Activated T-helper 2 cell treated with anti-CD3 and anti-CD28 coated beads, Interferon-gamma antibody, Interleukin-2, Interleukin-4, amounts not matched to agents 10 μg/mL and 5 μg/mL and 100 μg/mL, durations not matched to agents 14 hours and 24 hours and 36 hours (primary cell): ENCODE results near the gene L3MBTL4. TPM values are rescaled to one million over a fixed set of nuclear protein-coding genes. Genes with fewer than 3 reads are reported as not detected.

Source experiments
- DNase-seq: peaks from one replicate; pipeline ENCODE4 v3.0.0; 2021; ENCODE audit warnings: low spot score
- H3K27ac Mint-ChIP-seq: one replicate; pipeline ENCODE4 v1.8.0; 2021; ENCODE audit warnings: mixed read lengths
- H3K27me3 Mint-ChIP-seq: one replicate; pipeline ENCODE4 v1.8.0; 2021; ENCODE audit warnings: low read depth, mixed read lengths
- H3K36me3 Mint-ChIP-seq: one replicate; pipeline ENCODE4 v1.8.0; 2021; ENCODE audit warnings: low read depth, mixed read lengths
- H3K4me1 Mint-ChIP-seq: one replicate; pipeline ENCODE4 v1.8.0; 2021; ENCODE audit warnings: low read depth, mixed read lengths
- H3K4me3 Mint-ChIP-seq: one replicate; pipeline ENCODE4 v1.8.0; 2021; ENCODE audit warnings: low read depth, mild to moderate bottlenecking, moderate library complexity, mixed read lengths
- H3K9me3 Mint-ChIP-seq: one replicate; pipeline ENCODE4 v1.8.0; 2021; ENCODE audit warnings: mixed read lengths
- intact Hi-C: fragments of 100-400 bp; cut with micrococcal nuclease; formaldehyde crosslinking; loops from one replicate; pipeline ENCODE4 v1.15.1; 2023
- total RNA-seq: library from RNA; stranded (reverse); gene quantifications from 2 replicates; pipeline ENCODE4 v1.2.3, GENCODE V29; 2022

Gene L3MBTL4
- total RNA-seq, 1 donor from 2014 or later, result 0.05 TPM

GRCh38 chr18:5967666-5968065, 447.0 kb downstream of the L3MBTL4 start:
- no peak for DNase-seq
- H3K9me3 Mint-ChIP-seq, result no peaks in the 10 kb centered on the region
- intact Hi-C loops, result no loop called here
- no peaks in the 10 kb centered on the region for H3K27me3 Mint-ChIP-seq
- no peak overlapping the region for H3K27ac Mint-ChIP-seq
- H3K4me1 Mint-ChIP-seq, result peaks cover 15% of the 10 kb centered on the region
- H3K36me3 Mint-ChIP-seq, result no peaks in the 10 kb centered on the region
- no peak overlapping the region for H3K4me3 Mint-ChIP-seq

- Mint-ChIP-seq H3K4me3 (no peak overlapping the region), H3K4me1 (peaks cover 15% of the 10 kb centered on the region), H3K27me3 (no peaks in the 10 kb centered on the region), H3K9me3 (no peaks in the 10 kb centered on the region), H3K27ac (no peak overlapping the region), H3K36me3 (no peaks in the 10 kb centered on the region)
- DNase-seq, result no peak
- intact Hi-C loops, result no loop called here
These were observed 447.7 kb downstream of the L3MBTL4 start for GRCh38 chr18:5967007-5967406.

- Mint-ChIP-seq H3K27ac (no peak overlapping the region), H3K4me3 (no peak overlapping the region), H3K36me3 (no peaks in the 10 kb centered on the region), H3K27me3 (no peaks in the 10 kb centered on the region), H3K9me3 (no peaks in the 10 kb centered on the region), H3K4me1 (peaks cover 15% of the 10 kb centered on the region)
- DNase-seq, result no peak
- intact Hi-C loops, result no loop called here
These were observed 448.2 kb downstream of the L3MBTL4 start for GRCh38 chr18:5966514-5966913.

GRCh38 chr18:5964996-5965395, 449.7 kb downstream of the L3MBTL4 start:
- Mint-ChIP-seq H3K4me1 (peaks cover 11% of the 10 kb centered on the region), H3K36me3 (no peaks in the 10 kb centered on the region), H3K4me3 (no peak overlapping the region), H3K9me3 (no peaks in the 10 kb centered on the region), H3K27me3 (no peaks in the 10 kb centered on the region), H3K27ac (no peak overlapping the region)
- DNase-seq, result no peak
- intact Hi-C loops, result no loop called here

GRCh38 chr18:5964596-5964995, 450.1 kb downstream of the L3MBTL4 start:
- Mint-ChIP-seq H3K4me3 (no peak overlapping the region), H3K9me3 (no peaks in the 10 kb centered on the region), H3K27me3 (no peaks in the 10 kb centered on the region), H3K36me3 (no peaks in the 10 kb centered on the region), H3K27ac (no peak overlapping the region), H3K4me1 (peaks cover 9% of the 10 kb centered on the region)
- intact Hi-C loops, result no loop called here
- DNase-seq, result no peak

- no peaks in the 10 kb centered on the region for H3K9me3 Mint-ChIP-seq
- peaks cover 9% of the 10 kb centered on the region for H3K4me1 Mint-ChIP-seq
- no peaks in the 10 kb centered on the region for H3K36me3 Mint-ChIP-seq
- H3K4me3 Mint-ChIP-seq, result no peak overlapping the region
- H3K27ac Mint-ChIP-seq, result no peak overlapping the region
- no peak for DNase-seq
- intact Hi-C loops, result no loop called here
- H3K27me3 Mint-ChIP-seq, result no peaks in the 10 kb centered on the region
These were observed 450.6 kb downstream of the L3MBTL4 start for GRCh38 chr18:5964108-5964507.

GRCh38 chr18:5963267-5963666, 451.4 kb downstream of the L3MBTL4 start:
- intact Hi-C loops, result no loop called here
- H3K9me3 Mint-ChIP-seq, result no peaks in the 10 kb centered on the region

GRCh38 chr18:5962362-5962761, 452.3 kb downstream of the L3MBTL4 start:
- Mint-ChIP-seq H3K4me1 (peaks cover 9% of the 10 kb centered on the region), H3K27me3 (no peaks in the 10 kb centered on the region), H3K9me3 (no peaks in the 10 kb centered on the region), H3K27ac (no peak overlapping the region), H3K4me3 (no peak overlapping the region), H3K36me3 (no peaks in the 10 kb centered on the region)
- DNase-seq, result no peak
- intact Hi-C loops, result no loop called here

More at GRCh38 chr18:5963267-5963666, 451.4 kb downstream of the L3MBTL4 start:
- DNase-seq, result no peak
- no peak overlapping the region for H3K27ac Mint-ChIP-seq
- H3K4me1 Mint-ChIP-seq, result peaks cover 9% of the 10 kb centered on the region
- no peaks in the 10 kb centered on the region for H3K27me3 Mint-ChIP-seq
- H3K36me3 Mint-ChIP-seq, result no peaks in the 10 kb centered on the region
- H3K4me3 Mint-ChIP-seq, result no peak overlapping the region

GRCh38 chr18:5961828-5962150, 452.9 kb downstream of the L3MBTL4 start:
- Mint-ChIP-seq H3K27ac (no peak overlapping the region), H3K4me3 (no peak overlapping the region), H3K4me1 (peaks cover 9% of the 10 kb centered on the region), H3K9me3 (no peaks in the 10 kb centered on the region), H3K36me3 (no peaks in the 10 kb centered on the region), H3K27me3 (no peaks in the 10 kb centered on the region)
- DNase-seq, result no peak
- intact Hi-C loops, result no loop called here

- DNase-seq, result no peak
- Mint-ChIP-seq H3K4me3 (no peak overlapping the region), H3K36me3 (no peaks in the 10 kb centered on the region), H3K9me3 (no peaks in the 10 kb centered on the region), H3K27ac (no peak overlapping the region), H3K27me3 (no peaks in the 10 kb centered on the region), H3K4me1 (peaks cover 9% of the 10 kb centered on the region)
- intact Hi-C loops, result no loop called here
These were observed 453.4 kb downstream of the L3MBTL4 start for GRCh38 chr18:5961097-5961827.

- Mint-ChIP-seq H3K36me3 (no peaks in the 10 kb centered on the region), H3K27me3 (no peaks in the 10 kb centered on the region), H3K9me3 (no peaks in the 10 kb centered on the region), H3K4me1 (no peaks in the 10 kb centered on the region), H3K27ac (no peak overlapping the region), H3K4me3 (no peak overlapping the region)
- no peak for DNase-seq
- intact Hi-C loops, result no loop called here
These were observed 455.9 kb downstream of the L3MBTL4 start for GRCh38 chr18:5958822-5959221.

- Mint-ChIP-seq H3K36me3 (no peaks in the 10 kb centered on the region), H3K27me3 (peaks cover 6% of the 10 kb centered on the region), H3K27ac (no peak overlapping the region), H3K4me3 (no peak overlapping the region), H3K9me3 (no peaks in the 10 kb centered on the region), H3K4me1 (no peaks in the 10 kb centered on the region)
- no peak for DNase-seq
- intact Hi-C loops, result no loop called here
These were observed 458.9 kb downstream of the L3MBTL4 start for GRCh38 chr18:5955861-5956260.

- H3K4me3 Mint-ChIP-seq, result no peak overlapping the region
- H3K36me3 Mint-ChIP-seq, result no peaks in the 10 kb centered on the region
- no peaks in the 10 kb centered on the region for H3K4me1 Mint-ChIP-seq
- no peak for DNase-seq
- H3K9me3 Mint-ChIP-seq, result no peaks in the 10 kb centered on the region
- H3K27ac Mint-ChIP-seq, result no peak overlapping the region
- intact Hi-C loops, result no loop called here
- peaks cover 12% of the 10 kb centered on the region for H3K27me3 Mint-ChIP-seq
These were observed 463.1 kb downstream of the L3MBTL4 start for GRCh38 chr18:5951515-5952091.
